ENCODE data around the gene FRS3.

FRS3 gene

DNA sequence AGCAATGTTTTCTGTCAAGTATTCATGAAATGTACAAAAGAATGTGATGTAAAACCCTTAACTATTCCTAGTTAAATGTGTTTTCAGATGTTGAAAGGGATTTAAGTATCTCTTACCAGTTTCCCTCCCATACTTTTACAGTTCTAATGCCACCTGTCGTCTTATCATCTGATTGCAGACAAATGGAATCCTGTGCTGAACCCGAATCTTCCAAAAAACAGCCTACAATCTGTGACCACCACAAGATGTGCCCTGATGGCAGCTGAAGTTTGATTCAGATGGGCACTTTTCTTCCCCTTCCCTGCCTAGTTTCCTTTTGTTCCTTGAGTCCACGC lies 9.7 kb upstream of the FRS3 start:
- DNase-seq: no peak

DNA sequence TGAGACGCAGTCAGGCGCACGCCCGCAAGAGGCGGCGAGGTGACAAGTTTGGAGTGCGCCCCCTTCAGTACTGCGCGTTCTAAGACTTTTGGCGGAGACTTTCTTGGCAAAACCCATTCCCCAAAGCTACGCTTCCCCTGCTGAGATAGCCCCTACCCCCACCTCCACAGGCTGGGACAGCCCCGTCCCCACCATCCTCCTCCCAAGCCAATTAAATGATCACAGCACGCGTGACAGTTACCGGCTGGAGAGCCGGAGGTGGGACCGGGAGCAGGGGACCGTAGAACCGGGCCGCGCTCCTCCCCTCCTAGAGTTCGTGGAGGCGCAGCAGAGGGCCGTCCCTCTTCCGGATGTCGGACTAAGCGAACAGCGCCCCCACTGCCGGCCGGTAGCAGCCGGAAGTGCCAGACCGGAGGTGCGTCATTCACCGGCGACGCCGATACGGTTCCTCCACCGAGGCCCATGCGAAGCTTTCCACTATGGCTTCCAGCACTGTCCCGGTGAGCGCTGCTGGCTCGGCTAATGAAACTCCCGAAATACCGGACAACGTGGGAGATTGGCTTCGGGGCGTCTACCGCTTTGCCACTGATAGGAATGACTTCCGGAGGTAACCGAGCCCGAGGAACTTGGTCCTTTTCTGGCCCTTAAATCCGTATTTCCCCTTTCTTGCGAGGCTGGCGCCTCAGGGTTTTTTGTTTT lies 7.7 kb upstream of the FRS3 start, which contains the start of gene TOMM6:
Gene TOMM6, plus strand, starts transcription at position 476 of the 699 bp plus-strand sequence. Its CDS starts 4 bp downstream, at position 480.
- peak; percentile 95 for DNase-seq

DNA sequence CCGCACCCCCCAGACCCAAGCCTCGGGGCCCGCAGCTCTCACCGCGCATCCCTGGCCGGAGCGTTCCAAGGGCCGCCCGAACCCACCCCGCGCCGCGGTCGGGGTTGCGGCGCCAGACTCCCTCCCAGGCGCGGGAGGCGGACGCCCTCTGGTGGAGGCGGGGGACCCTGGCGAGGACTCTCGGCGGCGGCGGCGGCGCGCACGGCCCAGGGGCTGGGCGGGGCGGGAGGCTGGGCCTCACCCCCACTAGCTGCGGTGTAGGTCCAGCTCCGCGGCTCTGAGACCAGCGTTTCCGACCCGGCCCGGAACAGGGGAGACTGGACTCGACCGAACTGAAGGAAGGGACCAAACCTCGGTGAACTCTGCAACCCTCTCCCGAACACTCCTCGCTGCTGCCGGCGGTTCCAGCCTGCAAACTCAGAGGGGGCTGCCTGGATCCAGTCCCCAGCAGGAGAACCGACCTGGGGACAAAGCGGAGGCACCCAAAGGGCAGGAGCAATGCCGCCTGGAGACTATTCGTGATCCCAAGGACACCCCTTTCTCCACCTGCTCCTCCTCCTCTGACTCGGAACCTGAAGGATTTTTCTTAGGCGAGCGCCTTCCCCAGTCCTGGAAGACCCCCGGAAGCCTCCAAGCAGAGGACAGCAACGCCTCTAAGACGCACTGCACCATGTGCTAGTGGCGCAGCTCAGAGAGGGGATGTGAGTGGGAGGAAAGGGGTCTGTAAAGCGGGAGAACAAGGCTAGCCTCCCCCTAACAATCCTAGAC lies 6.9 kb upstream of the FRS3 start:
- DNase-seq: peak; percentile 83

DNA sequence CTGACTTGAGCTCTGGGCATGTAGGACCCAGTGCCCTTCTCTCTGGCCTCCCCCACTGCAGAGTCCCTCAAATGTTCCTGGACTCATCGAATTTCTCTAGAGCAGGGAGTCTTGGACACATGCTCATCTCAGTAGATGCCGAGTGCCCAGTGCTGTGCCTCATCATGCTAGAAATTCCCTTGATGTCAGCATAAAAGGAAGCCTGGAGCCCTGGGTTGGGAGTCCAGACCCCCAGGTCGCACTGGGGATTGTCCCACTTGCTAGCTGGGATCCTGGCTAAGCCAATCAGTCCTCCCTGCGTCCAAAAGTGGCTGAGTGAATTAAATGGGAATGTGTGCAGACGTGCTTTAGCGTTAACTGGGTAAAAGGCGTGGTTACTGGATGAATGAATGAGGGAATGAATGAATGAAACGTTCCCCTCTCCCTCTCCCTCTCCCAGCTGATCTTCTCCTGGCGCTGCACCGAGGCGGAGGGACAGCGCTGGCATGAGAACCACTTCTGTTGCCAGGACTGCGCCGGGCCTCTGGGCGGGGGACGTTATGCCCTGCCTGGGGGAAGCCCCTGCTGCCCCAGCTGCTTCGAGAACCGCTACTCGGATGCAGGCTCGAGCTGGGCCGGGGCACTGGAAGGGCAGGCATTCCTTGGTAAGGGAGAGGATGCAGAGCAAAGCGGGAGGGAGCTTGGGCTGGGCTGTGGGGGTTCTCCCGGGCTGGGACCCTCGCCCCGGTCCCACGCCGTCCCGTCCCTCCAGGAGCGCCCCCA lies 6.2 kb upstream of the FRS3 start:
- DNase-seq: no peak

DNA sequence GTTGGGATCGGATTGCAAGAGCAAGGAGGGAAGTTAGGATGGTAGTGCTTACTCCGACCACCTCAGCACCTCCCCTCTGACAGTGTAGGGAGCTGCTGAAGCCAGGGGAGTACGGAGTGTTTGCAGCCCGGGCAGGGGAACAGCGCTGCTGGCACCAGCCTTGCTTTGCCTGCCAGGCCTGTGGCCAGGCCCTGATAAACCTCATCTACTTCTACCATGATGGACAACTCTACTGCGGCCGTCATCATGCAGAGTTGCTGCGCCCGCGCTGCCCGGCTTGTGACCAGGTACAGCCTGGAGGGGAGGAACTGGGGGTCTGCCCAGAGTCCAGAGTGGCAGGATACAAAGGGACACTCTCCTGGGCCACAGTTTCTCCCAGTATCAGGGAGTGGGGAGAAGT lies 5.6 kb upstream of the FRS3 start:
- no peak for DNase-seq

DNA sequence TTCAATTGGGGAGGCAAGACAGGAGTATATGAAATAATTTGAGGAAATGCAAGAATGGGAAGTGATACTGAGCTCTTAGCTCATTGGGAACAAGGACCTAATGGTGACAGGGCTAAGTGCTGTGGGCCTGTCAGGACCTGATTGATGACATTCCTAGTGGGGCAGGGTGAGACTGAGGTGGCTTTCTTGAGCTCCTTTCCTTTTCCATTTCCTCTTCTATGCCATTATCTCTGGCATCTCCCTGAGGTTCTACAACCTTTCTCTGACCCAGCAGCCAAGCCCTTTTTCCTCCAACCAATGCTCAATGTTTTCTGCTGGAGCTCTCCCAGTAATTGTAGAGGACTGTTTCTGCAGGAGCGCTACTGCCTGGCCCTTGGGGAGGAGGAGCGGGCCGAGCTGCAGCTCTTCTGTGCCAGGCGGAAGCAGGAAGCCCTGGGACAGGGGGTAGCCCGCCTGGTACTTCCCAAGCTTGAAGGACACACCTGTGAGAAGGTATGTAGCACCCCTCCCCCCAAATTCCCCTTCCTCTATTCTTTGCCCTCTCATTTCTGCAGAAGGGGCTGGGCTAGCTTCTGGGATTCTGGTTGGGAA lies 5.0 kb upstream of the FRS3 start:
- no peak for DNase-seq

DNA sequence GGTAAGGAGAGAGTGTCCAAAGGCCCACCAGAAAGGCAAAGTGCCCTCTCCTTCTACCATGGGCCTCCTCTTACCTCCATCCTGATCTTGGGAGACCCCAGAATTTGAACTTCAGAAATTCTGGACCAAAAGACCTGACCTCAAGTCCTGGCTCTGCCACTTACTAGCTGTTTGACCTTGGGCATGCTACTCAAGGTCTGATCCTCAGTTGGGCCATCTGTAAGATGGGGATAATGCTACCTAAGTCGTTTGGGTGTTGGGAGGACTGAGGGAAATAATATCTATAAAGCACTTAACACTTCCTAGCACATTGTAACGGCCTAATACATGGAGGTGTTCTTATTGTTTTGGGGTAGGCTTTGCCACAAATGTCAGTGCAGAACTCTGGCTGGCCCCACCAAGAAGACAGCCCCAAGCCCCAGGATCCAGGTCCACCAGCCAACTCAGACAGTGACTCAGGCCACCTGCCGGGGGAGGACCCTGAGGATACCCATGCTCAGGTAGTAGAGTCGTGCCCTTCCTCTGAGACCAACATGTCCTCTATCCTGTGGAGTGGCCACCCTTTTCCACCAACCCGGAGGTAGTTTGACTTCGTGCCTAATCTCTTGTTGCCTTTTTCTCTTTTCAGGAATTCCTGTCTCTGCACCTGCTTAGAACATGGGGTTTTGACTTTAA lies 3.5 kb upstream of the FRS3 start:
- DNase-seq: no peak

DNA sequence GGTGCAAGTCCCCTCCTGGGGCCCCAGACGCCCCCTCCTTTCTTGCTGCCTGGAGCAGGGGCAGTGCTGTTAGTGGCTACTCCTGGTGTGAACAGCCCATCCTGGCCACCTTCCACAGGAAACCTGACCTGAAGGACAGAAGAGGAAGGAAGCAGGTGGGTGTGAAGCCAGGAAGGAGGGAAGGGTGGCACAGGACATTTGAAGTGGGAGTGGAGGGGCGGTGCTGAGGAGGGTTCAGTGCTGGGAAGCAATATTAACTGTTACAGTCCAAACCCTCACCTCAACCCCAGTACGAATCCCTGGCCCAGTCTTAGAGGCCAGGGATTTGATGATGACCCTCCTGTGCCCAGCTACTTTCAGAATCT lies 1.6 kb upstream of the FRS3 start:
- DNase-seq: no peak

DNA sequence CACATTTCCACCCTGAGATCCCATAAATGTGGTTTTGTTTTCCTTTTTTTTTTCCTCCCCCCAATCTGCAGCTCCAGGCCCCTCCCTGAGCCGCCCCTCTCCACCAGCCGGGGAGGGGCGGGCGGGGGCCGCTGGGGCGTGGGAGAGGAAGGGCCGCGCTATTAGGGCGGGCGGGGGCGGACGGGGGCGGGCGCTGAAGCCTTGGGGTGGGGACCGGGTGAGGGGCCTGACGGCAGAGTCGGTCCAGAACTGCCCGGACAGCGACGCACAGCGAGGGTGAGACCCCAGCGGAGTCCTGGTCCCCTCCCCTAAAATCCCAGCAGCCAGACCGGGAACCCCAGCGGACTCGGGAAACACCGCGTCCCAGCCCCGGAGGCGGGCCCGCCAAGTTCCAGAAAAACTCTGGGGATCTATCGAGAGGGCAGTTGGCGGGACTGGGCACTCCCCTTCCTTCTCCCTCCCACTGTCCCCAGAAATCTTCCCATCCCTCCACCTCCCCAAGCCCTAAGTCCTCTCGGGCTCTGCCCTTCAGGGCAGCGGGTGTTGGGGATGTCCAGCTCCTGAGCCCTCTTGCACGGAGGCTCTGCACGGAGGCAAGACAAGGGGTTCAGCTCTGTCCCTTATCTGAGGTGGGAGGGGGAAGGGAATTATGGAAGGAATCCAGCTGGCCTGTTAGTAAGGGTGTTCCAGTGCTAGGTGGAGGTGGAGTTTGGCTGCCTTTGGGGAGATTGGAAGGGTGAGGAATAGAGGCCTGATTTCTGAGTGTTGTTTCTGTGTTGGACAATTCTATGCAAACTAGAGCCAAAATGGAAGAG lies 1.1 kb upstream of the FRS3 start, which contains the start of gene PRICKLE4:
Gene PRICKLE4, plus strand, starts transcription at position 232 of the 815 bp plus-strand sequence. CDS start 2,692 bp downstream, outside the sequence.
- DNase-seq: no peak

DNA sequence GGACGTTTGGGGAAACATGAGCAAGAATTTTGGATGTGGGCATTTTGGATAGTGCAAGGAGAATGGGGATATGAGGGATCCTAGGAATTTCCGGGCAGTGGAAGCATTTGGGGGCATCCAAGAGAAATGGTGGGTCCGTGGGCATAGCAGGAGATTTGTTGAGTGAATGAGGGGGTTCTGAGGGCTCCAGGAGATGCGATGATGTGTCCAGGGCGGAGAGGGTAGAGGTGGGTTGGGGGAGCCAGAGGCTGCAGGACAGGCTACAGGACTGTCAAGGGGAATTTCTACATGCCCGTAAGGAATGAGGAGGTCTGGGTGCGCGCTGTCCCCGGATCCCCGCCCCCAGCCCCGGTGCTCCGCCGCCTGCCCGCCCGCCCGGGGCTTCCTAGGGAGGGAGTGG lies 364 bp downstream of the FRS3 start:
- DNase-seq: no peak

DNA sequence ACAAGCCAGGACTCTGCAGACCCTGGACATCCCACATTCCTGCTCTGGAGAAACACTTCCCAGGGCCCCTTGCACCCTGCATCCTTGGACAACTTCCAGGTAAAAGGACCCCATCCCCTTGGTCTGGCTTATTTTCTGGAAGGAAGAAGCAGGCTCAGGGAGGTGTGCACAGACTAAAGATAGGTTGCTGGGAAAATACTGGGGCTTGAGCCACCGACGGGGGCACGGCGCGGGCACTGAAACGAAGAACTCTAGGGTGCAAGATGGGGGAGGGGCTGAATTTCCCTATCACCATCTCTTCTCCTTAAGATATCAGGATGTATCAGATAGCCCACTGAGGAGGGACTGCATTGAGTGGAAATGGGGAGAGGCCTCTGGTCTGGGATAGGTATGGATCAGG lies 805 bp downstream of the FRS3 start:
- no peak for DNase-seq

DNA sequence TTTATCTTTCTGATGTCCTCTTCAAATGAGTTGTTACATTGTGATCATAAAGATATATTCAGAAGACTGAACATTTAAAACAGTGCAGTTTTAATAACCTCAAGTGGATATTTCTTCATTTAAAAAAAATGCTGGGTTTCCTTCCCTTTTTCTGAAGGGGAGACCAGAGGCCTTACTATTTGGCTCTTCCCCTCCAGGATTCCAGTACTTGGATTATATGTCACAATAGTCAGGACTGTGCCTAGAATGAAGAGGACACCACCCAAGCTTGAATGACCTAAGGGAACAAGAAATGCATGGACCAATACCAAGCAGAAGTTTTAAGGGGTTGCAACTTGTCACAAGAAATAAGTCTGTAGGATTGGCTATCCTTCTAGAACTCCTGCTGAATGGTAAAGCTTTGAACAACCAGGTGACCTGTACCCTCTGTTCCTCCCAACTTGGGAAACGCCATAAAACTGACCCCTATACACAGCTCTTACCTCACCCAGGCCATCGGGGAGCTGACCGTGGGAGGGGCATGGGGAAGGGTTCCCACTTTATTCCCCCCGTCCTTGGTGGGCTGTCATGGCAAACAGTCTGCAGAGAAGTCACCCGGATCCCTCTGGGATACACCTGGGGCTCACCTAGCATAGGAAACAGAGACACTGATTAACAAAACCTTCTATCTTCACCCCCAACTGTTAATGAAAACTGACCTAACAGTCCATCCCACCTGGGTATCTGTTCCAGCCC lies 2.0 kb downstream of the FRS3 start:
- no peak for DNase-seq

DNA sequence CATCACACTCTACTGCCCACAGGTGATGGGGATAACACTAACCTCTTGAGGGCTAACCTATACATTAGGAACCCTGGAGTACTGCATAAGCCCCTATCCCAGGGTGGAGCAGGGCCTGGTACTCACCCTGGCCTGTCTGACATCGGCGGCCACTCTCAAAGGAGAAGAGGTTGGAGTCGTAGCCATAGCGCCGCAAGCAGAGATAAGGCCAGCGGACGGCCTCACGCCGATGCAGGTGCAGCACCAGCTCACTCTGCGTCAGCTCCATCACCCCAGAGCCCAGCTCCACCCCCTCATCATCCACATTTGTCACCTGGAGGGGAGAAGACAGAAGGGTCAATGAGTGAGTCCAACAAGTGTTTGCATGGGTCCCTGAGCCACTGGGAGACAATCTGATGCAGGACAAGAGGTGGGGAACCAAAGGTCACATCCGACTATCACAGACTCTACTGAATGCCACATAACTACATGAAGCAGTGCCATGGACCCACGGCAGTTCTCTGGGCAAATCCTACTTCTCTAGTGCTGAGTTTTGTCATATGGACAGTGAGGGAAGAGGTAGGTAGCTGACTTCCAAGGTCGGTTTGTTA lies 4.3 kb downstream of the FRS3 start:
- no peak for DNase-seq

DNA sequence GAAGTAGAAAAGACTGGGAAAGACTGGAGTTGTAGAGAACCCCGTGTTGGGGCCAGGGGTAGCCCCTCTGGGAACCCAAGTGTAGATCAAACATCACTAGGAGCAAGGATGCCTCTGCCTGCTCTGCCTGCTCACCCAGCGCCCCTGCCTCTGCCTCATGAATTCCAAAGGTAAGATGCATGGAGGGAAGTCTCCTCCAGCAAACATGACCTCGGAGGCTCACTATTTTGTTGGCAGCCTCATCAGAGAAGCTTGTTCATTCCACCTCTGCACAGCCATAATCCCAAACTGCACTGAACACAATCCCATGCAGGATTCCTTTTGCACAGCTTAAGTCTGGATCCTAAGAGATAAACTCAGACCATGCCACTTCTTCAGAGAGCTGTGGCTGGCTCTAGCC lies 4.9 kb downstream of the FRS3 start:
- no peak for DNase-seq

DNA sequence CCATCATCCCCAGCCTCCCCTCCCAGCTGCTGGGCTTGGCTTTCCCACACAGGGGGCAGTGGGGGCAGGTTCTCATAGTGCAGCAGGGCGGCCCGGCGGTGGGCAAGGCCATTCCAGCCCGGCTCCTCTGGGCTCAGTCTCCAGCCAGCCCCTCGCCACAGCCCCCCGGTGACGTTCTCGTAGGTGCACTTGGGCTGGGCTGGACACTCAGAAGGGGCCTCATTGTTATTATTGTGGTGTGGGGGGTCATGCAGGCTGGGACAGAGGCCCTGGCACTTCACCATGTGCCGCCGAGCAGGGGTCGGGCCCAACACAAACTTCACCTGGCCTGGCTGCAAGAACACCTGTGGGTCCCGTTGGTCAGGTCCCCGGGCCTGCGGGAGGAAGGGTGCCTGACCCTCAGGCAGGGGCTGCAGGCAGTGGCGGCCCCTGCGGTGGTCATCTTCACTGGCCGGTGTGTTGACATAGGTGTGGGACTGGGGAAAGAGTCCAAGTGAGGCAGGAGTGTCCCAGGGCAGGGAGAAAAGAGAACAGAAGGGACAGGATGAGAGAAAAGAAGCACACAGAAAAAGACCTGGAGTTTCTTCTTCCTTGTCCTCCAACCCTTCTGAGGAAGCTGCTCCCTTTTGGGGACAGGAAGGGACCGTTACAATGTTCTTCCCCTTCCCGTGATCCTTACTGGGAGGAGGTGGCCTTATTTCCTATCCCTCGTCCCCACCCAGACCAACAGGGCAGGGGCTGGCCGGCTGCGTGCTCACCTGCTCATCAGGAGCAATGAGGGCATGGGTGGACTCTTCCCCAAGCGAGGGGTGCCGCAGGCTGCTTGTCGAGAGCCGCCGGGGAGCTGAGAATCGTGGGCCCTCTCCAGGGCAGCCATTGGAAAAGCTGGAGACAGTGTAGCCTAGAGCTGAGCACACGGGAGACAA lies 8.4 kb downstream of the FRS3 start:
- DNase-seq: no peak

DNA sequence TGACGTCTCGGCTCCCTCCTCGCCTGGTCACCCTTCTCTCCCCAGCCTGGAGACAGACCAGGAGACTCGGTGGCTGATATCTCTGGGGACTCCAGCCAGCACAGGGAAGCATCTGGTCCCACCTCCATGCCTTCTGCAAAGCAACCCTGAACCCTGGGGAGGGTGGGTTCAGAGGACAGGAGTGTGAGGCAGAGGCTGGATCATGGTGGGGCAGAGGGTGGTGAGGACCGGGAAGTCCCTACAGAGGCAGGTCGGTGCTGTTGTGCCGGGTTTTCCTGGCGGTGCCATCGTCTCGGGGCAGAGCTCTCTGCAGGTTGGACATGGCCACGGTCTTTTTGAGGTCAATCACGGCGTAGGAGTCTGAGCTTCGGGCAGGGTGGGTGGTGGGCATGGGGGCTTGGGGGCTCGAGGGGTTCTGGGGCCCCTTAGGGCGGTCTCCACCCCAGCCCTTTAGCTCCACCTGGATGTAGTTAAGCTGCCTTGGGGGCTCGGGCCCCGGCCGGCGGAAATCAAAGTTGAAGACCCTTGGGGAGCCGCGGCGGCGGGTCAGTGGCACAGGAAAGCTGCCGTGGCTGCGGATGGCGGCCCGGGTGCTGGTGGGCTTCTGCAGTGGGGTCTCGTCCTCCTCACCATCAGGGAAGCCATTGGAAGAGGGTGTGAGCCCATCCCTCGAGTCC lies 9.2 kb downstream of the FRS3 start:
- DNase-seq: no peak

DNA sequence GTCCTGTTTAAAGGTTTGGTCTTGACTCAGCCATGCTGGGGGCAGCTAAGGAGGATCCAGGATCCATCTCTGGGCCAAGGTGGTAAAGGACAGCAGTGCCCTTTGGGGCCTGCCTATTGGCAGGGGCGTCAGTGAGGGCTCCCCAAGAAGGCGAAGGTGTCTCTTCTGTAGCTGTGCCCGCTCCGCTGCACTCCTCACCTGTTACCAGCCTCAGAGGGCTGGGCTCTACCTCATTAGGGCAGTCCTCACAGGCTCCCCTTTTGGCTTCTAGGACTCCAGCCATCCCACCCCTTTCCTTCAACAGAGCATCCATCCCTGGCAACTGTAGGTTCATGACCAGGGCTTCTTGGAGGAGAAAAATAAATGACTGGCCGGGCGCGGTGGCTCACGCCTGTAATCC lies 10.3 kb downstream of the FRS3 start:
- DNase-seq: no peak

DNA sequence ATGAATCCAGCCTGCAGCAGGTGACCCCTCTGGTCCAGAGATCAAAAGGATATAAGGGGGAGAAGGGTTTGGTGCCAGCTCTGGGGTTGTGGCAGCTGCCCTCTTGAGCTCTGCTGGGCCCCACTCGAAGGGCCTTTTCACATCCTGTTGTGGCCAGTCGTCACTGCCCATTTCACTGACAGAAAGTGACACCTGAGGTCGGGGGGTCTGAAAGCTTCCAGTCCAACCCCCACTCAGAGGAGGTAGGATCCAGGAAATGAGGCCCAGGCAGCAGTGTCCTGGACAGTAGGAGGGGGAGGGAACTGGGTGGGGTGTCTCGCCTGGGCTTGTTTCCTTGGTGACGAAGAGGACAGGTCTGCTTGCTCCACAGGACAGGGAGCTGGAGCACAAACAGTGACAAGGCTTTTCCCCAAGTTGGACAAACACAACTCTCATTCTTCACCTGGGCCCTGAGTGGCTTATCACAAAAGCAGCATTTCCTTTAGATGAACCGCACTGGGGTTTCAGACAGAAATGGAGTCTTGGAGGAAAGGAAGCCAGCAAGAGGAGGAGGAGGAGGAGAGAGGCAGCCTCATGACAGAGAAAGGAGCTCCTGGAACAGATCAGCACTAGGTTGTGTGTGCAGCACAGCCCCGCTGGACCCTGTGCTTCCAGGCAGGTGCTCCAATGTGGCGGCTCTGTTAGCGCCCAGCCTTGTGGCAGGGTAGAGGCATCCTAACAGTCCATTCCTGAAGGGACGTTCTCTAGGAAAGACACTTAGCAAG lies 11.0 kb downstream of the FRS3 start:
- DNase-seq: no peak
